GM12892 (cell line): Measurements from ENCODE around the gene NPY1R.

ENCODE experiments used
- POLR2A ChIP-seq: IDR thresholded peaks from 2 replicates; pipeline ENCODE4 v1.6.1; 2011; ENCODE audit warnings: low read depth, low read length, control low read depth
- POLR2AphosphoS5 ChIP-seq: IDR thresholded peaks from 2 replicates; pipeline ENCODE4 v1.6.1; 2011; ENCODE audit warnings: low read depth, low read length, control low read depth

DNA sequence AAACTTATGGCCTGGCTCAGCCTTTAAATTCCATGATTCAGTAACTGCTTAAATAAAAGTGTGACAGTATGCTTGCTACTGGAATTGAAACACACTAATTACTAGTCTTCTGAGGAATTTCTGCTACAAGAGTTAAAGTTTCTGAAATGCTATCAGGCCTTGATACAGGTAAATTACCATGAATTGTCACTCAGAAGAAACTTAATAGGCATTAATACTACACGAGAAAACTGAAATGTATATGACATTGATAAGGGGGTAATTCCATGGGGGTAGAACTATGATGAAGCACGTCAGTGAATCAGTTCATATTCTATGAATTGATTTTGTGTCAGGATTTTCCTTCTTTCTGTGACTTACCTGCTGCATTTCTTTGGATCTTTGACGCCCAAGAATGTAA is 3.0 kb upstream of the NPY1R start:
- TF ChIP-seq POLR2AphosphoS5 (no peak), POLR2A (no peak)
